Measurements from ENCODE around the gene DLG5.

DNA sequence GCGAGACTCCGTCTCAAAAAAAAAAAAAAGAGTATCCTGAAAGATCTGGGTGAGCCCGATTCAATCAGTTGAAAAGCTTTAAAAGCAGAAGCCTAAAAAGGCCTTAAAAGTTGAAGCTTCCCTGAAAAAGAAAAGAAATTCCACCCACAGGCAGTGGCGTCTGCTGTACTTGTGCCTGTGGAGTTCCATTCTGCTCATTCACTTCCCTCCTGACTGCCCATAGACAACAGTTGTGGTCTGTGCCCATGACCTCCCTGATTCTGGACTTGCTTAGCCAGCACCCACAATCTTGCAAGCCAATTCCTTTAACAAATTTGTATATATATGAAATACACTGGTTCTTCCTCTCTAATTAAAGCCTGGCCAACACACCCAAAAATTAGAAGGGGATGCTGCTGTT is 141.7 kb downstream of the DLG5 start:
- TF ChIP-seq CTCF (IDR thresholded peaks at IDR 0.05) (no peak), POLR2A (IDR thresholded peaks at IDR 0.05) (no peak), POLR2AphosphoS5 (IDR thresholded peaks at IDR 0.05) (no peak)

Measured in gastroesophageal sphincter (tissue), 3 donors.